Astrocyte of the spinal cord (primary cell): Measurements from ENCODE around the gene INPP5A.
A peak's percentile ranks its signal among the peaks of the same experiment; 100 is the strongest.

ENCODE experiments used
- DNase-seq: peaks from one replicate; pipeline ENCODE4 v3.0.0; 2011; ENCODE audit warnings: low read depth, low spot score
- H3K4me3 ChIP-seq: 2 replicates; pipeline ENCODE4 v1.5.1; 2011; ENCODE audit warnings: low read depth, mild to moderate bottlenecking, low read length, moderate library complexity
- CTCF ChIP-seq: IDR thresholded peaks from 2 replicates; pipeline ENCODE4 v1.5.1; 2012; ENCODE audit warnings: low read depth, mild to moderate bottlenecking, low read length, inconsistent platforms
- in situ Hi-C: cut with HindIII; loops from 2 replicates; pipeline ENCODE4 v1.10.0; 2017; ENCODE audit warnings: low sequenced_read_pairs

INPP5A gene

DNA sequence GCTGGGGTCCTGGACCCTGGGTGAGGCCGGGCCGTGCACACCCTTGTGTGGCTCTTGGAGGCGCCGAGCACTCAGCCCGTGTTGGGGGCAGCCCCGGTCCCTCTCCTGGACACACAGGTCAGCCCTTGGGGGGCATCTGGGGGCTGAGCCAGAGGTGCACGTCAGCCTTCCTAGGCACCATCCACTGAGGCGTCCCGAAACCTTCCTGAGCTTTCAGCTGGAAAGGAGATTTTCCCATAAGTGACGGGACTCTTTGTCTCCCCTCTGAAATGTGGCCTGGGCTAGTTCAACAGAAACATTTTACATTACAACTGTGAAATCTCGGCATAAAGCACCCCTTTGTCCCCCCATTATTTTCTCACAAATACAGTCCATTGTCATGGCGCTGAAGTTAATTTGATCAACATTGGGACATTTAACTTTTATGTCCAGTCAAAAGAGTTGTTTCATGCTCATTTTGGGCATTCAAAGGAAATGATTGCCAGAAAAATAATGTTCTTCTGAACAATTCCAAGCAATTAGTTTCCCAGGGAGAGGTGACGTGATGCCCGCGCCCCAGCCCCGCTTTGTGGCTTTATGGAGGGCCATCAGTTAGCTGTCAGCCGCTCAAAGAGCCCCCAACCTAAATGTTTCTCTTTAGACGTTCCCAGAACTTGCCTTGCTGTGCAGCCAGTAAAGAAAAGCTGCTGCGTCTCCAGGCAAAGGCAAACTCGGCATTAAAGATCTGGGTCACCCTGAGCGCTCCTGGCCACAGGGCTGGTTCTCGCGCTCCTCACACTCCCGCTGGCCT lies 177.6 kb downstream of the INPP5A start:
- DNase-seq = peak; percentile 22
- no peak for TF ChIP-seq CTCF
- in situ Hi-C loops = no loop called here
- H3K4me3 ChIP-seq = no peak overlapping the region

DNA sequence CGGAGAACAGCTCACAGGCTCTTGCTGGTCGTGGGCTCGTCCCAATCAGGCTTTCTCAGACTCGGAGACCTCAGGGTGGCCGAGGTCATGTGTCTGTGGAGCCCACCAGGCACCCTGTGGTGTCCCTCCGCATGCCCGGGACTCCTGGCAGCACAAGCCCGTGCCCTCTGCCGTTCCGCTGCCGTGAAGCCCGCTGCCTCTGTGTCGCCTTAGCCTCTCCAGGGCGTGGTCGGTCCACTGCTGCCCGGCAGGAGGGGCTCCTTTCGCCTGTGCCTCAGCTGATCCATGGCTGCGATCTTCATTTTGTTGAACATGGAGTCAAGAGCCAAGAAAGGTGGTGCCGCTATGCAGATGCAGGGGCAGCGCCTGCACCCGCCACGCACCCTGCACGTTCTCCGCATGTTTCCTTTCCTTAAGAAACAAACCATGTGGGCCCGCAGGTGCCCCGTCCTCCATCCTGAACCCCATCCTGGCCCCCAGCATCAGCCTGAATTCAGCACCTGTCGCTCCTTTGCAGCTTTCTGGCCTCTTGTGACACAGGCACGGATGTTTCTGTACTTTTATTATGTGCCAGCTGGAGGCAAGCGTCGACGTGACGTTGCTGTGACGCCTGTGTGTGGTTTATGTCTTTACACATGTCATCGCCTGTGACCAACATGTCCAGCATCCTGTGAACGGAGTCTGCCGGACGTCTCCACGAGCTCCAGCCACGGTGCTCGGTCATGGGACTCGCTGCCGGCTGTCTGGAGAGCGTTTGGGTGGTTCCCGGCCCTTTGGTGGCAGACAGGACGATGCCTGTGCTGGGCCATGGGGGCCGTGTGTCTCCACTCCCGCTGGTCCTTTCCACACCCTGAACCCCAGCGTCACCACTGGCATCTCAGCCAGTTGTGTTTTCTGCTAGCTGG lies 178.4 kb downstream of the INPP5A start:
- no peak overlapping the region for H3K4me3 ChIP-seq
- no peak for TF ChIP-seq CTCF
- no peak for DNase-seq
- in situ Hi-C loops = no loop called here

DNA sequence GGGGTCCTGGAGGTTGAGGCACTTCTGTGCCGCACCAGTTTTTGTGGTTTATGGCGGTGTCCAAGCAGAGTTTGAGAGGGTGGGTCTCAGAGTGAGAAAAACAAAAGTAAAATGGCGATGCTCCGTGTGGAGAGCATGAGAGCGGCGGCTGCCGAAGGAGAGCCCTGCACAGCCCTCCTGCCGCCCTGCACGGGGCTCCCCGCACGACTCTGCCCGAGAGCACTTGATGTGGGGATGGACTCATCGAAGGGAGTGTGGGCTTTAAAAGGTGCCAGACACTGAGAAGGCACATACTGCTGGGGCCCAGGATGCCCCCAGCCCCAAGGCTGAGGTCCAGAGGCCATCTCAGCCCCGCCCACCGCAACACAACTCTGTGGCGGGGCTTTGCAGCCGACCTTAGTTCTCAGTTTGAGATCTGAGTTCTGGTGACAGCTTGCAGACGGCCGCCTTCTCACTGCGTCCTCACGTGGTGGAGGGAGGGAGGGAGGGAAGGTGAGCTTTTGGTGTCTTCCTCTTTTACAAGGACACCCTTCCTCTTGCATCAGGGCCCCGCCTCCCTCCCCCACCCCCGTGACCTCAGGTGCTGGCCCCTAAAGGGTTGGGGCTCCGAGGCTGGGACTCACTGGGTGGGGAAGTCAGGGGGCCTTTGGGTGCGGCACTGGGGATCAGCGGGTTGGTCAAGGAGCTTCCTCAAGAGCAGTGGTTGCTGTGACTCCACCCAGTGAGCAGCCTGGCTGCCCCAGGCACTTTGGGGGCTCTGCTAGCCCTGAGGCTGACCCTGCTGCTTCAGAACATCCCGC lies 179.3 kb downstream of the INPP5A start:
- DNase-seq = no peak
- no peak for TF ChIP-seq CTCF
- in situ Hi-C loops = no loop called here
- no peak overlapping the region for H3K4me3 ChIP-seq

DNA sequence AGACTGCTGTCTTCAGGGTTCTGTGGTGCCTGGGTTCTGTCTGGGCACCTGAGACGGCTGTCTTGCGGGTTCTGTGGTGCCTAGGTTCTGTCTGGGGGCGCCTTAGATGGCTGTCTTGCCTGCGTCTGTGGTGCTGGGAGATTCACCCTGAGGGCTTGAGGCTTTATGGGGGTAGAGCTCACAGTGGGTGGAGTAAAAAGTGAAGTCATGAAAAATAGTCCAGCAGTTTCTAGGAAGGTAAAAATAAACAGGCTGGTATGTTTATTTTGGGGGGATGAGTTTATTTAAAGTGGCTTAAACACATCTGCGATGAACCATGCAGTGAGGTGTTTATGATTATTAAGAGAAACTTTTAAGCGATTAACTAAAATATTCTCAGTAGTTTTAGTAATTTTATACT lies 184.1 kb downstream of the INPP5A start:
- no peak overlapping the region for H3K4me3 ChIP-seq
- in situ Hi-C loops = no loop called here
- TF ChIP-seq CTCF = no peak
- DNase-seq = peak; percentile 41

GRCh38 chr10:132722394-132723329 lies 185.1 kb downstream of the INPP5A start:
- no peak for TF ChIP-seq CTCF
- peak; percentile 27 for DNase-seq
- in situ Hi-C loops = no loop called here
- no peak overlapping the region for H3K4me3 ChIP-seq
